Activated CD4-positive, CD25-positive, alpha-beta regulatory T cell (primary cell): ENCODE results near the gene KCTD1.

Source experiments
- DNase-seq, 4 experiments: peaks; one replicate each; lab custom pipeline; 2025; lab: John Stamatoyannopoulos, UW

KCTD1 gene

DNA sequence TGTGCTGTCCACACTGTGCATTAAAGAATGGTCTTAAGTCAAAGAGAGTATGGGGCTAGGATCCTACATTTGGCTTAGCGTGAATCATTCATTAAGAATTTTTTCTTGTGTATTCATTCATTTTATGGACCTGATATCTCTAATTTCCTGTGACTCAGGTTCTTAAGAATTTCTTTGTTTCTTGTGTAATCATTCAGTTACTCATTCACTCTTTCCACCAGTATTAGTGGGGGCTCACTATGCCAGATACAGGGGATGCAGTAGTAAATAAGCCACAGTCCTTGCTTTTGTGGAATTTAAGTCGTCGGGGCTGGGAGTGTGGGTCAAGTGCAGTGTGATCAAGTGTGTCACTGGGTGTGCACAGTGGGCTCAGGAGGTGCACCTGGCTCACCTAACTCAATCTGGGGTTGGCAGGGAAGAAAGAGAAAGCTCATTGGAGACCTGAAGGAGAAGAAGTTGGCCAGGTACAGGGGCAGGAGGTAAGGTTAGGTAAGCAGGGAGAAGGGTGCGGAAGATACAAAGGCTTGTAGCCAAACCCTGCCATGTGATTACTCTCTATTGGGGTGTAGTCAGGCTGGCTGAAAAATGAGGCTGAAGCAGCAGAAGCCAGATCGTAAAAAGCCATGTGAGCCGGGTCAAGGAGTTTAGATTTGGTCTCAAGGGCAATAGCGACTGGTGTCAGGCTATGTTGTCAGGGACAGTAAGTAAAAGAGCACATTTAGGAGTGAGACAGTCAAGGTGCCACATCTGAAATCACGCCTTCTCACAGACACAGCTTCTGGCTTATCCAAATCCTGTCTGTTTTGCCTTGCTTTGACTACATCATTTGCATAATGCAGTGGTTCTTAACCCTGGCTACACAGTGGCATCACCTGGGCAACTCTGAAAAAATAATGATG, 67.2 kb downstream of the KCTD1 start:
- DNase-seq = no peak

GRCh38 chr18:26479681-26480079, 68.7 kb downstream of the KCTD1 start:
- DNase-seq = no peak

GRCh38 chr18:26479065-26479680, 69.2 kb downstream of the KCTD1 start:
- no peak for DNase-seq

DNA sequence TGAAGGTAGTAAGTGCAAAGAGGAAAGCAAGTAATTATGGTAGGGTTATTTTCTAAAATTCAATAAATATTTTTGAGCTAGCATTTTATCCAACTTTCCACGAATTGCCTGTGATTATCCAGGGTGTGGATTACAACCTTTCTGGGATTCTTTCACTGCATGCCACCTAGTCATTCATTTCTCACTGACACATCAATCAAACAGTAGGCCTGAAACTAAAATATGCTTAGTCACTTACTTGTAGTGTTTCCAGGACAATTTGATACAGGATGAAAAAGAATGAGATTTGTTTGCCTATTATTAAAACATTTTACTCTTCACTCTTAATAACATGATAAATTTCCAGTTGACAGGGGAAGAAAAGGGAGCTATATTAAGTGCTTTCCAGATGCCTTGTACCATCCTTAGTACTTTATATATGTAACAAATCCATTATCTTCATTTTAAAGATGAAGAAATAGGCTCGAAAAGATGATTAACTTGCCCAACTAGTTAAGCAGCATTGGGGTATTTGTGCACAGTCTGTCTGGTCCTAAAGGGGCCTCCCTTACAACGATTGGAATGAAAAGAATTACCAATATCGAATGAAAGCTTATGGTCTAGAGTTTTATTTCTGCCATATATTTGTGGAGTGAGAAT, 70.4 kb downstream of the KCTD1 start:
- DNase-seq = no peak

DNA sequence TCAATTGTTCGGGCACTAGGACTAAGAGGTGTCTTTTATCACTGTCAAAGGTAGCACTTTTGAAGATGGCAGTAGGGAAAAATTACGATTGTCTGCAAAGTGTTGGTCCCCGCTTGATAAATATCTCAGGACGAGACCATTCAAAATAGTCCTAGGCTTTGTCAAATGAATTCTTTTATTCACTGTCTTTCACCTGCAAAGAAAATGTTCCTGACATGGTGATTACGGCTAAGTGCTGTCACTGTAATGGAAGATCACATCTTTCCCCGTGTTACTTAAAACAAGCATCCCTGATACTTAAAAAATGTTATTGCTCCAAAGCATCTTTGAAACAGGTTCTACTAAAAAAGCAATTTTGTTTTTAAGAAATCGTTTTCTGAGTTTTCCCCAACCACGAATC, 71.7 kb downstream of the KCTD1 start:
- no peak for DNase-seq

DNA sequence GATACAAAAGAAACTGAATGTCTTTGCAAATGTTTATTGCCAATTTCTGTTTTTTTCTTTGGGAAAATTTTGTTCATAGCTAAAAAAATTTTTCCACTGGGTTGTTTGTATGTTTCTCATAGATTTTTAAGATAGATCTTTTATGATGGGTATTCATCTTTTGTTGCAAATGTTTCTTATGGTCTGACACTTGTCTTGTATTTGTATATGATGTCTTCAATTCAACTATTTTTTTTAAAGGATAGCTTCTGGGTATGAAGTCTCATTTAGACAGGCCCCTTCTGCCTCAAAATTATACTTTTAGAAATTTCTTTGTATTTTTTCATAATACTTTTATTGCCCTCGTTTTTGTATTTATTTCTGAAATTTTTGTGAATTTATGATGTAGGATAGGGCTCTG, 73.8 kb downstream of the KCTD1 start:
- DNase-seq = no peak

DNA sequence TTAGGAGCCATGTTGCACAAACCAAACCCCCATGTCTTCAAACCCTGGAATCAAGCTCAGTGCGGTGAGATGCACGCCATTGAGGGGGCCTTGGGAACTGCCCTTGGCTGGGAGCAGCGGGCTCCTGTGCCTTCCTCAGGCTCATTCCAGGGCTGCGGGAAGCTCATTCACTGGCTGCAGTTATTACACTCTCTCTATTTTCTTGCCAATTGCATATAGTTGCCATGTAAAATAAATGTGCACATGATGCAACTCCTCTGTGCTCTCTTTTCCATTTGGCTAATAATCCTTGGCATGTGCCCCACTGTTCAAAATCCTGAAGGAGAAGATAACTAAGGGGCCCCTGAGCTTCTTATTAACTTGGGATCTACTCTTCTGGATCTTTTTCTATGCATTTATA, 74.7 kb downstream of the KCTD1 start:
- no peak for DNase-seq

DNA sequence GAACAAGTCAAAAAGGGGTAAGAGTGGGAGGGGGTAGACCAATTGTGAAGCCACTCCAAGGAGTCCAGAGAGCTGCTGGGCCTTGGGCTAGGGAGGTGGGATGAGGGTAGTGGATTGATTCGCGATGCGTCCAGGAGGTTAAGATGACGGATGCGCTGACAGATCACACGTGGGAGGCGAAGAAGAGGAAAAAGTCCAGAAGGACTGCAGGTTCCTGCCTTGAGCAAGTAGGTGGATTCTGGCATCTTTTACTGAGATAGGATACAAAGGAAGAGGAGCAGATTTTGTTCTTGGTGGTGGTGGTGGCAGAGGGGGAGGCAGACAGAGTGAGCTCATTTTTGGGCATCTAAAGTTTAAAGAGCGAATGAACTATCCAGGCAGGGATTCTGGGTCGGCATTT, 76.5 kb downstream of the KCTD1 start:
- no peak for DNase-seq

DNA sequence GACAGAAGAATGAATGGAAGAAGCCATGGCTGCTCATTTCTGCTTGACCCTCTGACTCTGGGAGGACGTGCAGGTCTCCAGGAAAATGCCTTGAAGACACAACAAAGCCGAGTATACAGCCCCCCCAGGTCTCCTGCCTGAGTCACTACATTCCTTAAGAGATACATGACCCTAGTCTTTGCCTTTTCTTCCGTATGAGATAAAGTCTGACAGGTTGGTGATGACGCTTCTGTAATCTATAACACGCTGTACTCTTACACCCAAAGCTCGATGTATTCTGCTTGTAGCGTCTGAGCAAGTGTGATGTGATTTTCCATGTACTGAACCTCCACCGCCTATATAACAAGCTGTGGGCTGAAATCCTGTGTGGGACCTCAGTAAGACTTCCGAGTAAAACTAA, 77.3 kb downstream of the KCTD1 start:
- DNase-seq = no peak

- no peak for DNase-seq
Observed at GRCh38 chr18:26470011-26470637, 78.2 kb downstream of the KCTD1 start.

GRCh38 chr18:26468931-26469340, 79.4 kb downstream of the KCTD1 start:
- no peak for DNase-seq

DNA sequence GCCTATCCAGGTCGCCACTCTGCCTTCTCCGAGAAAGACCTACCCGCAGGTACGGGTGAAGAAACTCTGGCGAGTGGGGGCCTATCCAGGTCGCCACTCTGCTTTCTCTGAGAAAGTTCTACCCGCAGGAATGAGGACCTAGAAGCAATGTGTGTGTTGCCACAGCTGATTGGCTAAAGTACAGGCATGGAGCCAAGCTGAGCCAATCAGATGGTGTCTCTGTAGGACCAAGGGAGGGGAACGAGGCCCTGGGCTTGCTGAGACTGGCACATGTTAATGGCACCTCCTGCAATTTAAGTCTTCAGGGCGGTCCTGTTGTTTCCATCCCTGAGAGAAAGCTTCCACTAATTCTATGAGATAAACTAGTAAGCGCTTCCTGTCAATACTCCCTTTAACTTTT, 82.3 kb downstream of the KCTD1 start:
- no peak for DNase-seq

DNA sequence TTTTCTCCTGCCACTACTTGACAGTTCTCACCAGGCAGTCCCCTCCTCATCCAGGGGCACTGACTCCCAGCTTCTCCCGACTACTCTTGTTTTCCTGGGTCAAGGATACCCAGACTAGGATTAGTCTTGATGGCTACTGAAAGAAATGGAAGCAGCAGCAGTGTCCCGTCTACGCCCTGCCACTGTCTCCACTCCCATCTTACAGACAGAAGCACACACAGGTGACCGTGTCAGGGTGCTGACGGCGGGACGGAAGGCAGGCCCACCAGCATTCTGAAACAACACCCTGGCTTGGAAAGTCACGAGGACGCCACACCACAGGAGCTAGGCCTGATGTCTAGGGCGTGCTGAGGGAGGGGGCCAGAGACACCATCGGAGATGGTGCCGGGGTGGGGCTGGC, 82.9 kb downstream of the KCTD1 start:
- DNase-seq = no peak

- DNase-seq = no peak
Observed at GRCh38 chr18:26464128-26465011, 84.0 kb downstream of the KCTD1 start.

DNA sequence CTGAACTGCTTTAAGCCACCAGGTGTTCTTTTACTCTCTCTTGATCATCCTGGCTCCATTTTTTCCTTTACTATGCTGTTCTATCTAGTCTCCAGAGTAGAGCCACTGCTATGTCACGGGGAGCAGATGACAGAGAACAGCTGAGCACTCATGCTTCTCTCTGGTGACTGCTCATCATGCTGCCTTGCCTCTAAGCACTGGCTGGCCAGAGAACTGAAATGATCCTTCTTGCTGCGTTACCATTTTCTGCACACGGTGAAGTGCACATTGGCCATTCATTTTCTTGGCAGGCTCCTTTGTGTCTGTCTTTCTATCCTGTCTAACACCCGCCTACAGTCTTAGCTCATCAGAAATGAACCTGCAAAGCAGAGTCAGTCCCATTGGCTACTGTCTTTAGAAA, 86.0 kb downstream of the KCTD1 start:
- no peak for DNase-seq

- DNase-seq = no peak
Observed at GRCh38 chr18:26461405-26461804, 86.9 kb downstream of the KCTD1 start.

DNA sequence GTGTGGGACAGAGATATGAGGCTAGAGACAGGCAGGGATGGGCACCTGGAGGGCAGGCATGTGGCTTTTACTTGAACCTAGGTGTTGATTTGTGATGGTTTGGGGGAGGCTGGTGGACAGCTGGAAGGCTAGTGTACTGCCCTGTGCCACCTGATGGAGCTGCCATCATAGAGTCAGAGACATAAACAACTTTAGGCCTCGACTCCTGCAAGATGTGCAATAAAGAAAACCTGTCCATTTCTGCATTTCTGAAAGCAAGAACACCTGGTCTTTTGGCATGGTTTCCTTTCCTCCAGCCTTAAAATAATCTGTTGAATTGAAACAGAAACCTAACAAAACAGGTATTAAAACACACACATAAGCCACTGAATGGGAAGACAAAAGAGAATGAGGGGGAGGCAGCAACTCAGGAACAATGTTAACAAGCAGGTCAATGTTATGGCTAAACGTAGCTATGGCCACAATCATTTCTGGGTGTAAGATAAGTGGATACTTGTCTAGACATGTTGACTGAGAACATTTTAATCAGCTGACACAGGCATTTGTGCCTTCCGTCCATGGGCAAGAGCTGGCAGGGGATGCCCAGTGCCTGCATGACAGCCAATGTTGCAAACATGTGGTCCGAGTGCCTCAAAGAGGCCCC, 87.8 kb downstream of the KCTD1 start:
- no peak for DNase-seq

- no peak for DNase-seq
Observed at GRCh38 chr18:26459884-26460283, 88.5 kb downstream of the KCTD1 start.

DNA sequence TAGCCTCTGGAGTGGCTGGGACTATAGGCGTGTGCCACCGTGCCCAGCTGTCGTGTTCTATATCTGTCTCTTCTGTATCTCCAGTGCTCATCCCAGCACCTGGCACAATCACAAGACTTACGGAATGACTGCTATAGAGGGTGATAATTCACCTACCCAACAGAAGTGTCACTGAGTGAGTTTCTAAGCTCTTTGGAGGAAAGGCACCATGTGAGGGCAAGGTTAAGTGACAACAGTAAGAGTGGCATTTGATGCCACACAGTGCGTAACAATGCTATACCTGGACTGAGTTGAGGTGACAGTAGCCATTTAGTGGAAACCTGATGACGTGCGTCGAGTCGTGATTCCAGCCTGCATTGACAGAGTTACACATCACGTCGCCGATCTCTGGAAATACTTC, 89.0 kb downstream of the KCTD1 start:
- DNase-seq = no peak

GRCh38 chr18:26458526-26459232, 89.7 kb downstream of the KCTD1 start:
- DNase-seq = no peak
